TTC549 (cell line): ENCODE results near the gene MLPH.

Experiments
- FAIRE-seq: peaks from 2 replicates; lab custom pipeline; 2012; peaks lifted over from hg19 to GRCh38; lab: Jason Lieb, UNC

MLPH gene

DNA sequence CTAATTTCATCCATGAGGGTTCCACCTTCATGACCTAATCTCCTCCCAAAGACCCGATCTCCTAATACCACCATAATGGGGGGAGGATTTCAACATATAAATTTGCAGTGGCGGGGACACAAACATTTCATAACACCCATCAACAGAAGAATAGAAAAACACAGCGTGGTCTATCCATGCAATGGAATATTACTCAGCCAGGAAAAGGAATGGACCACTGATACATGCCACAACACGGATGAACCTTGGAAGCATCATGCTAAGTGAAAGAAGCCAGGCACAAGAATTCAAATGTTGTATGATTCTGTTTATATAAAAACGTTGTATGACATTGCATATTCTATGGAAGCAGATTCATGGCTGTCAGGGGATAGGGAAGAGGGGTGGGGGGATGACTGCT lies 82.0 kb downstream of the MLPH start:
- FAIRE-seq = no peak

GRCh38 chr2:237569896-237570295 lies 82.8 kb downstream of the MLPH start:
- no peak for FAIRE-seq

DNA sequence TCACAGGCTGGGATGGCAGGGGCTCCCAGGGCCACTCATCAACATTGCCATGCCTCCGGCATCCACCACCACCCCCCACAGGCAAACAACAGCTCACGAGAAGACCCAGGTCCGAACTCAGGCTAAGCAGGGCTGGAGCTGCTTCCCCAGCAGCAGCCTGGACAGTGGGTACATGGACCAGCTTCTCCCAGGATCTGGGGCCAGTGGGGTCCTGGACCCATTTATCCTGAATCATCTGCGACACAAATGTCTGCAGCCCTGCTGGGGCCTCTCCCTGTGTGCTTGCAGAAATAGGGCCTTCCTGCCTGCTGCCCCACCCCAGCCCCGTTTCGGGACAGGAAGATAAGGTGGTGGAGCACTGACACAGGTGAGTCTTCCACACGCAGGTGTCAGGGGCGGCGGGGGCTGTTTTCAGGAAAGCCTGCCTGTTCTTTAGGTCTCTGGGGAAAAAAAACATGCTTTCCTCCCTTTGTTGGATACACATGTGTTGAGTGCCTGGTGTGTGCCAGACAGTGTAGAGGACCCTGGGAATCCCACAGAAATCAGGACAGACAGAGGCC lies 83.8 kb downstream of the MLPH start:
- FAIRE-seq = no peak

- FAIRE-seq = no peak
Observed at GRCh38 chr2:237571551-237571950, 84.5 kb downstream of the MLPH start.

DNA sequence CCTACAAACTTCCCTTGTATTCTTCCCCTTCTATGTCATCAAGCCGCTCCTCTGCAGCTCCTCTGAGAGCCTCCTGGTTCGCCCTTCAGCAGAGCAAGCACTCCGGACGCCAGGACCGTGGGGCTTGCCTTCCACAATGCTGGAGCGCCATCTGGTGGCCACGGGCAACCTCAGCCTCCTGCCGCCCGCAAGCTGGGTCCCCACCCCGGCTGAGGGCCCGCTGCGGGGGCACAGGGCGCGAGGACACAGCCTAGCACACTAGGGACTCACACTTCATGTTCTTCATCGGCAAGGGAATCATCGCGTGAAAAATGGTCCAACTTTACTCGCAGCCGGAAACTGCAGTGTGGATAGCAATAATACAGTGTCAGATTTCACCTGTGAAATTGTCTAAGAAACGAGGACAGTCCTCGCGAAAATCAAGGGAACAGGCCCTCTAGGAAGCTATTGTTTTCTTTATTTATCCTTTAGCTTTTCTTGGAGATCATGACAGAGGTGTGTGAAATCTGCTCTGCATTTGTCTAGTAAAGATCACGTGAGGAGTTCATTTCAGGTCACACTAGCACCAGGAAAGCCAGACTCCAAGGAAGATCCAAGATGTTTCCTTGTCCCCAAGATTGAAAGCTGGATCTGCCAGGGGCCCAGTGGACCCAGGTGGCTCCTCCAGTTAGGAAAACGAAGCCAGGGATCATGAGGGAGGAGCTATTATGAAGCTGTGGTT lies 85.1 kb downstream of the MLPH start:
- peak; percentile 28 for FAIRE-seq

- no peak for FAIRE-seq
Observed at GRCh38 chr2:237572742-237573101, 85.7 kb downstream of the MLPH start.

DNA sequence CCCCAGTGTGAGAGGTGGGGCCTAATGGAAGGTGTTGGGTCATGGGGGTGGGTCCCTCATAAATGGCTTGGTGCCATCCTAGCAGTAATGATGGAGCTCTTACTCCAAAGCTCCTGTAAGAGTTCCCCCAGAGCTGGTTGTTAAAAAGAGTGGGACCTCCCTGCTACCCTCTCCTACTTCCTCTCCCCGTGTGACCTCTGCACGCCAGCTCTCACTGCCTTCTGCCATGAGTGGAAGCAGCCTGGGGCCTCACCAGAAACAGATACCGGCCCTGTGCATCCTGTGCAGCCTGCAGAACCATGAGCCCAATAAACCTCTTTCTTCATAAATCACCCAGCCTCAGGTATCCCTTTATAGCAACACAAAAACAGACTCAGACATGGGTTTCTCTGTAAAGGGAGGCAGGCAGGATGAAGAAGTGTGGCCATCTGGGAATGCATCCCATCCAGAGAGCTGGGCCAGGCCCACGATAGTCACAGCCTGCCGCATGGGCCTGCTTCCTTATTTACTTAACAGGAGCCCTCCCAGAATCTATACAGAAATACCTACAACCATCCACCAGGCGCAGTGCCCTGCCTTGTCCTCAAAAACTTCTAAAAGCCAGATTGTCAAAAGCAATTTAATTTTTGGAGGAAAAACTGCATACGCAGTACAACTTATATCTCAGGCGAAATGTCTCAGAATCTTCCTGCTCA lies 86.8 kb downstream of the MLPH start:
- FAIRE-seq = no peak

DNA sequence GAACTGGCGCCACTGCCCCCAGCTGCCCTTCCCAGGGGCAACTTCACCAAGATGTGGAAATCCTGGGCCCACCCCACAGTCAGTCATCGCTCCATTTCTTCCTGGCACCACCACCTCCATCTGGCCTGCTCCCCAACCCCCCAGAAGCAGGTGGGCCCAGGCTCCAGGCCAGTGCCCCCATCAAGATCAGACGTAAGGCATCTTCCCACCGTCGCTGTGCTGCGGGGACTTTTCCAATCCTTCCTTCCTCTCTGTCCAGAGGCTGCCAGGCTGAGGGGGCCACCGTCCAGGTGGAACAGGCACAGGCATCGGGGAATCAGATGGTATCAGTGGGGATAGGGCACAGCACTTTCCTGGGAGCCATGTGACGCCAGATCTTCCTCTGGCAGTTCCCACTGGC lies 87.4 kb downstream of the MLPH start:
- FAIRE-seq = no peak

- no peak for FAIRE-seq
Observed at GRCh38 chr2:237574894-237575868, 88.1 kb downstream of the MLPH start.

GRCh38 chr2:237575869-237576862 lies 89.1 kb downstream of the MLPH start:
- no peak for FAIRE-seq

GRCh38 chr2:237576974-237577373 lies 89.9 kb downstream of the MLPH start:
- no peak for FAIRE-seq

DNA sequence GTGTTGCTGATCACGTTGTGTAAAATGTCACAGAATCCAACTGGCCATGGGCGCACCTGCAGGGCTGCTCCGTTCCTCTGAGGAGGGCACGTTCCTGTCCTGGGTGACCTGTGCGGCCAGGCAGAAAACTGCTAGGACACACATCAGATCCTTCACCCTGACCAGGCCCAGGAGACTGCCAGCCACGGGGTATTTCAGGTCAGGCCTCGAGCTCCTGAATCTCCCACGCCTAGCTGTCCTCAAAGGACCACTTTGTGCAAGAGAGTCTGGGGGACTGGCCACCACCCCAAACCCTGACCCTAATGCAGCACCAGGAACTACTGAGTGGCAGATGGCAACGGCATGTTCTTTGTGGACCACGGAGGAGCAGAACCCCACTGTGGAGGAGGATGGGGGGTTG lies 90.4 kb downstream of the MLPH start:
- no peak for FAIRE-seq

GRCh38 chr2:237577956-237578870 lies 91.2 kb downstream of the MLPH start:
- FAIRE-seq = no peak

GRCh38 chr2:237581326-237581725 lies 94.3 kb downstream of the MLPH start:
- FAIRE-seq = no peak

GRCh38 chr2:237581751-237582746 lies 95.0 kb downstream of the MLPH start:
- FAIRE-seq = no peak

DNA sequence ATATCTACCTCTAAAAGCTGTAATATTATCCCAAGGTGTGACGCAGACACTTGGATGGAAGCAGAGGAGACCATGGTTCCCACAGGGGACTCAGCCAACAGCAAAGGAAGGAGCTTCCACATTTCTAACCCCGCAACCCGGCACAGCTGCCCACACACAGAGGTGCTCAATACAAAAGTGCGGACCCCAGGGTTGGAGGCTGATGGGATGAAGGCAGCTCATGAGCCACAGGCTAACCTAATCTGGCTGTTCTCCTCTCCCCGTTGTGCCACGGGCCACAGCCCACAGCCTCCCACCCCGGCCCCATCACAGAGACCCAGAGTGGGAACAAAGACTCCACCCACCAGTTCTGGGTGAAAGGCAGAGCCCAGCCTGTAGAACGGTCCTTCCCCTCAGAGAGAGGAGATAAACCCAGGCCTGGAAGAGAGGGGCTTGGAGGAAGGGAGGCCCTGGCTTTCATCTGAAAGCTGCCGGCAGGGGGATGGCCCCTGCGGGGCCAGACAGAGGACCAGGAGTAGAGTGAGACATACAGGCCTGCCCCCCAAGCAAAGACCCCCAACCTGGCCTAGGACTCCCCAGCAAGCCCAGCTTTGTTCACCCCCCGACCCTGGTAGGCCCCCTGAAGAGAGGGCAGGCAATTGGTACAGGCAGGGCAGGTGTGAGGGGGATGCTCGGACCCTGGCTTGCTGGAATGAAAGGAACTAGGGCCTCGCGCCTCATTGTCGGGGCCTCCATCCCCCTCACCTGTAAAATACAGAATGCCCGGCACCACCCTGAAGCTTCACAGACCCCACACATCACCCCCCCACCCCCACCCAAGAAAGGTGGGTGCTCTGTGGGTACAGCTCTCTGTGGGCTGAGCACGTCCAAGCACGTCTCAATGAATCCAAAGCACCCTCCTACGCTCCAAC lies 96.6 kb downstream of the MLPH start:
- no peak for FAIRE-seq

DNA sequence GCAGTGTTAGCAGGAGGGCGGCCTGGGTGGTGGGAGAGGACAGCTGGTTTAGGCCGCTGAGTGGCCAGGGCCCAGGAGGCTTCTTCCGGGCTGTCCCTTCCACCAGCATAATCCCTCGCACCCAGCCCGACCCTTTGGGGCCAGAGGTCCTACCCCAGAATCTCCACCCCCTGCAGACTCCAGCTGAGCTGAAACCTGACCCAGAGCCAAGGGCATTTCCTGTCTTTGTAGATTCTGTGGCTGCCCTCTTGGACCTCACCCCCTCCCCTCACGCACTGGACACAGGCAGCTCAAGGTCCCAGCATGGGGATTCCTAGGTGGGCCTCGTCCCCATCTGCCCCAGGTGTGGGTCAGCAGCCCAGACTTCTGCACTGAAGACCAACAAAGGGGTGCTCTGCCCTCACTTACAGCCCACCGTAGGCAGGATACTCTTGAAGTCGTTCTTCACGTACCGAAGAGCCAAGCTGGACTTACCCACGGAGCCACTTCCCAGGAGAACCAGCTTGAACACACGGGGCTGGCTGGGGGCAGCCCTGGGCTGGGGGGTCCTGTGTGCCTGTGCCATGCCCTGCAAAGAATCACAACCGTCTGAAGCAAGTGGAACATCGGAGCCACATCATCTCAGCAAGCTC lies 98.7 kb downstream of the MLPH start:
- no peak for FAIRE-seq
